Urothelium cell line (cell line): Measurements from ENCODE around the gene SH3PXD2A.

Experiments
- DNase-seq: peaks from one replicate; pipeline ENCODE4 v3.0.0; 2011; ENCODE audit warnings: low spot score, mixed read lengths
- FAIRE-seq: peaks from 2 replicates; lab custom pipeline; 2011; peaks lifted over from hg19 to GRCh38; lab: Jason Lieb, UNC

The SH3PXD2A gene

GRCh38 chr10:103658049-103658577, 197.3 kb downstream of the SH3PXD2A start:
- FAIRE-seq = no peak
- no peak for DNase-seq

- DNase-seq = no peak
These were observed 198.2 kb downstream of the SH3PXD2A start for GRCh38 chr10:103657061-103657591.

GRCh38 chr10:103654925-103655324, 200.5 kb downstream of the SH3PXD2A start:
- DNase-seq (no peak), FAIRE-seq (no peak)

More at GRCh38 chr10:103657061-103657591, 198.2 kb downstream of the SH3PXD2A start:
- no peak for FAIRE-seq

- no peak for DNase-seq
- FAIRE-seq = no peak
These were observed 201.8 kb downstream of the SH3PXD2A start for GRCh38 chr10:103653581-103654037.

GRCh38 chr10:103652599-103653281, 202.6 kb downstream of the SH3PXD2A start:
- no peak for DNase-seq
- no peak for FAIRE-seq

- DNase-seq = no peak
- FAIRE-seq = no peak
These were observed 203.4 kb downstream of the SH3PXD2A start for GRCh38 chr10:103651783-103652476.

- FAIRE-seq (no peak), DNase-seq (no peak)
These were observed 204.0 kb downstream of the SH3PXD2A start for GRCh38 chr10:103651333-103651732.

- no peak for DNase-seq
- no peak for FAIRE-seq
These were observed 205.5 kb downstream of the SH3PXD2A start for GRCh38 chr10:103649654-103650423.

GRCh38 chr10:103648636-103649532, 206.5 kb downstream of the SH3PXD2A start:
- FAIRE-seq (no peak), DNase-seq (no peak)

- no peak for DNase-seq
- no peak for FAIRE-seq
These were observed 207.1 kb downstream of the SH3PXD2A start for GRCh38 chr10:103648251-103648635.

GRCh38 chr10:103646304-103646703, 209.1 kb downstream of the SH3PXD2A start:
- no peak for DNase-seq
- no peak for FAIRE-seq

- FAIRE-seq = no peak
- DNase-seq = peak; percentile 73
These were observed 210.0 kb downstream of the SH3PXD2A start for GRCh38 chr10:103645141-103646054.

GRCh38 chr10:103643381-103643780, 212.0 kb downstream of the SH3PXD2A start:
- no peak for FAIRE-seq
- no peak for DNase-seq

GRCh38 chr10:103641326-103641725, 214.1 kb downstream of the SH3PXD2A start:
- no peak for DNase-seq
- FAIRE-seq = no peak

- no peak for DNase-seq
These were observed 214.8 kb downstream of the SH3PXD2A start for GRCh38 chr10:103640436-103641181.

GRCh38 chr10:103638948-103639347, 216.4 kb downstream of the SH3PXD2A start:
- DNase-seq (no peak), FAIRE-seq (no peak)

More at GRCh38 chr10:103640436-103641181, 214.8 kb downstream of the SH3PXD2A start:
- no peak for FAIRE-seq

GRCh38 chr10:103637927-103638557, 217.3 kb downstream of the SH3PXD2A start:
- FAIRE-seq (no peak), DNase-seq (no peak)

- DNase-seq (no peak), FAIRE-seq (peak; percentile 69)
These were observed 218.4 kb downstream of the SH3PXD2A start for GRCh38 chr10:103637011-103637410.
